Measurements from ENCODE around the gene SZT2.

SZT2 gene

DNA sequence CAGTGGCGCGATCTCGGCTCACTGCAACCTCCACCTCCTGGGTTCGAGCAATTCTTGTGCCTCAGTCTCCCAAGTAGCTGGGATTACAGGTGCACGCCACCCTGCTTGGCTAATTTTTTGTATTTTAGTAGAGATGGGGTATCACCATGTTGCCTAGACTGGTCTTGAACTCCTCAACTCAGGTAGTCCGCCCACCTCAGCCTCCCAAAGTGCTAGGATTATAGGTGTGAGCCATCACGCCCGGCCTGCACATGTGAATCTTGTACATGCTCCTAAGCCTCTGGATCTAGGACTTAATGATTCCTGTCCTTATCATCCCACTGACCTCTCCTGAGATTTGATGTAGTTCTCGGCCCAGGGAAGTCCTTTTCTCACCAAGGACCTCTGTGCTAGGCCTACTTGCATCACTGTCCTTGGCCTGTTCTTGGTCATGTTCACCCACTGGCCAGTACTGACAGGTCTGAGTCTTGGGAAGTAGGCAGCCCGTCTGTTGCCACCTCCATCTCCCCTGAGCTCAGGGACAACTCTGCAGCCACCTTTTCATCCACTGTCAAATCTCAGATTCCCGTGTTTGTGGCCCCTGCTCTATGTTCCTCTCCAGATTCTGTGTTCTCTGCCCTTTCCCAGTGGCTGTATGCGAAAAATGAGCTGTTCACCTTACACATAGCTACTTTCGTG lies 54.6 kb downstream of the SZT2 start:
- TF ChIP-seq, protein P1, sequence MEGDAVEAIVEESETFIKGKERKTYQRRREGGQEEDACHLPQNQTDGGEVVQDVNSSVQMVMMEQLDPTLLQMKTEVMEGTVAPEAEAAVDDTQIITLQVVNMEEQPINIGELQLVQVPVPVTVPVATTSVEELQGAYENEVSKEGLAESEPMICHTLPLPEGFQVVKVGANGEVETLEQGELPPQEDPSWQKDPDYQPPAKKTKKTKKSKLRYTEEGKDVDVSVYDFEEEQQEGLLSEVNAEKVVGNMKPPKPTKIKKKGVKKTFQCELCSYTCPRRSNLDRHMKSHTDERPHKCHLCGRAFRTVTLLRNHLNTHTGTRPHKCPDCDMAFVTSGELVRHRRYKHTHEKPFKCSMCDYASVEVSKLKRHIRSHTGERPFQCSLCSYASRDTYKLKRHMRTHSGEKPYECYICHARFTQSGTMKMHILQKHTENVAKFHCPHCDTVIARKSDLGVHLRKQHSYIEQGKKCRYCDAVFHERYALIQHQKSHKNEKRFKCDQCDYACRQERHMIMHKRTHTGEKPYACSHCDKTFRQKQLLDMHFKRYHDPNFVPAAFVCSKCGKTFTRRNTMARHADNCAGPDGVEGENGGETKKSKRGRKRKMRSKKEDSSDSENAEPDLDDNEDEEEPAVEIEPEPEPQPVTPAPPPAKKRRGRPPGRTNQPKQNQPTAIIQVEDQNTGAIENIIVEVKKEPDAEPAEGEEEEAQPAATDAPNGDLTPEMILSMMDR (IDR thresholded peaks at IDR 0.05; ENCODE audit: low read length, missing control alignments), result no peak
- no peak overlapping the region for H3K4me3 ChIP-seq (replicated peaks; ENCODE audit: low read depth, low read length)
- no peak for DNase-seq (ENCODE audit: low read depth)

GRCh38 chr1:43444836-43445235 lies 55.1 kb downstream of the SZT2 start:
- H3K4me3 ChIP-seq (replicated peaks; ENCODE audit: low read depth, low read length), result no peak overlapping the region
- TF ChIP-seq, protein P1 (IDR thresholded peaks at IDR 0.05; ENCODE audit: low read length, missing control alignments), result no peak
- no peak for DNase-seq (ENCODE audit: low read depth)

- TF ChIP-seq, protein P1 (IDR thresholded peaks at IDR 0.05; ENCODE audit: low read length, missing control alignments), result no peak
- no peak for DNase-seq (ENCODE audit: low read depth)
- no peak overlapping the region for H3K4me3 ChIP-seq (replicated peaks; ENCODE audit: low read depth, low read length)
These were observed 56.1 kb downstream of the SZT2 start for GRCh38 chr1:43445606-43446387.

GRCh38 chr1:43446388-43446740 lies 56.7 kb downstream of the SZT2 start:
- TF ChIP-seq, protein P1 (IDR thresholded peaks at IDR 0.05; ENCODE audit: low read length, missing control alignments), result no peak
- DNase-seq (ENCODE audit: low read depth), result no peak
- H3K4me3 ChIP-seq (replicated peaks; ENCODE audit: low read depth, low read length), result no peak overlapping the region

DNA sequence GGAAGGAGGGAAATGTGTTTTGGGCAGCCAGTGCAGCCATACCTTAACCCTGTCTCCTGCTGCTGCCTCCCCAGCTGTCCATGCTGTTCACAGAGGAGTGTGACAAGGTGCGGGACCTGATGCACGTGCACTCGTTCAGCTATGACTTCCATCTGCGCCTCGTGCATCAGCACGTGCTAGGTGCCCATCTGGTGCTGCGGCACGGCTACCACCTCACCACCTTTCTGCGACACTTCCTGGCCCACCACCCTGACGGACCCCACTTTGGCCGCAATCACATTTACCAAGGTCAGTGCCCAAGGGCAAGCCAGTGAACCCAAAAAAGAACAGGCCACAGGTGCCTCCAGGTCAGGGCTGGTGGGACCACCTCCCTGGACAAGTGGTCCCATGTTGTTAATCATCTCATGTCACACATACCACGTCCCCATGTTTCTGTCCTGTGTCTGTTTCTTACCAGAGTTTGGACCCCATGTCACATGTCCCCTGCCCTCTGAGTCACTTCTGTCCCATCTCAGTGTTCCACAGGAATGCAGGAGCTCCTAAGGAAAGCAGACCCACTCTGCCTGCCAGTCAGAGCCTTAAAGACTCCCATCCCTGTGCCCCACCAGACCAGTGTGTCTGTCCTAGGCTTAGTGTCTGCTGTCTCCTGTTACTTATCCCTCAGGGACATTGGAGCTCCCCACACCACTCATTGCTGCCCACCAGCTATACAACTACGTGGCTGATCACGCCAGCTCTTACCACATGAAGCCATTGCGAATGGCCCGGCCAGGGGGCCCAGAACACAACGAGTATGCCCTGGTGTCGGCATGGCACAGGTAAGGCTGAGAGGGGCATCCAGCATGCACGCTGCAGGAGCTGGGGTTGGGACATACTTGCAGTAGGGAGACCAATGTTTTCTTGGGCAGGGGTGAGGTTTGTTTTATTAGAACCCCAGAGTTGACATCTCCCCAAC lies 57.5 kb downstream of the SZT2 start:
- no peak for DNase-seq (ENCODE audit: low read depth)
- TF ChIP-seq, protein P1 (IDR thresholded peaks at IDR 0.05; ENCODE audit: low read length, missing control alignments), result no peak
- no peak overlapping the region for H3K4me3 ChIP-seq (replicated peaks; ENCODE audit: low read depth, low read length)

DNA sequence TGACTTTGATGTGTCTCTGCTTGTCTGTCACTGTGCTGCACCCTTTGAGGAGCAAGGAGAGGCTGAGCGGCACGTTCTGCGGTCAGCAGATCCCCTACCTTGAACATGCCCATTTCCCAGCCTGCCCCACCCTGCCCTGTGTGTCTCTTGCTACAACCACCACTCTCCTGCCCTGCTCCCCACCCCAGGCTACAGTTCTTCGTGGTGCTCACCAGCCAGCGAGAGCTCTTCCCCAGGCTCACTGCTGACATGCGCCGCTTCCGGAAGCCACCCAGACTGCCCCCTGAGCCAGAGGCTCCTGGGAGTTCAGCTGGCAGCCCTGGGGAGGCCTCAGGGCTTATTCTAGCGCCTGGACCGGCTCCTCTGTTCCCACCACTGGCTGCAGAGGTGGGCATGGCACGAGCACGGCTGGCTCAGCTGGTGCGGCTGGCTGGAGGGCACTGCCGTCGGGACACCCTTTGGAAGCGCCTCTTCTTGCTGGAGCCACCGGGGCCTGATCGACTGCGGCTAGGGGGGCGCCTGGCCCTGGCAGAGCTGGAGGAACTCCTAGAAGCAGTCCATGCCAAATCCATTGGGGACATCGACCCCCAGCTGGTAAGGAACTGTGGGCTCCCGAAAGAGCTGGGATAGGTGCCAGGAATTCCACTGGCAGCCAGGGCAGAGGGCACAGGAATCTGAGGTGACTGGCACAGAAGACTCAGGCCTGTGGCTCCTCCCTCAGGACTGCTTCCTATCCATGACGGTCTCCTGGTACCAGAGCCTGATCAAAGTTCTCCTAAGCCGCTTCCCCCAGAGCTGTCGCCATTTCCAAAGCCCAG lies 58.4 kb downstream of the SZT2 start:
- H3K4me3 ChIP-seq (replicated peaks; ENCODE audit: low read depth, low read length), result no peak overlapping the region
- TF ChIP-seq, protein P1 (IDR thresholded peaks at IDR 0.05; ENCODE audit: low read length, missing control alignments), result no peak
- no peak for DNase-seq (ENCODE audit: low read depth)
